HG03196 (cell line): ENCODE data around the gene RYR1.
"Not testable (repeated sequence)": the region's sequence is repeated elsewhere in the genome, so short reads cannot be mapped to it uniquely, and the experiment has no call there.

ENCODE experiments used
- ATAC-seq: cut with Tn5 transposase; IDR thresholded peaks from one replicate; pipeline ENCODE4 v1.9.1; 2021; ENCODE audit not compliant: unreplicated experiment

RYR1 gene

DNA sequence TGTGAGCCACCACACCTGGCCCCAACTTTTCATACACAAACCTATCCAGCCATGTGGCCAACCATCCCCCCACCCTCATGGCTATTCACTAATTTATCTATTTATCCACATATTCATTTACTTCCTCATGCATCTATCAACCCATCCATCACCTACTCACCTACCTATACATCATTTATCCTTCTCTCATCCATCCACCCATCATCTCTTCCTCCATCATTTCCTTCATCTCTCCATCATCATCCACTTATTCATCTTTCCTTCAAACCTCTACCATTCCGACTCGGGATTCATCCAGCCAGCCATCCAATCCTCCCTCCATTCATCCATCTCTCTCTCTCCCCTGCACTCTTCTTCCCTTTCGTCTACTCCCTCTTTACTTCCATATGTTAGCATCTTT is 54.6 kb downstream of the RYR1 start:
- ATAC-seq: no peak

DNA sequence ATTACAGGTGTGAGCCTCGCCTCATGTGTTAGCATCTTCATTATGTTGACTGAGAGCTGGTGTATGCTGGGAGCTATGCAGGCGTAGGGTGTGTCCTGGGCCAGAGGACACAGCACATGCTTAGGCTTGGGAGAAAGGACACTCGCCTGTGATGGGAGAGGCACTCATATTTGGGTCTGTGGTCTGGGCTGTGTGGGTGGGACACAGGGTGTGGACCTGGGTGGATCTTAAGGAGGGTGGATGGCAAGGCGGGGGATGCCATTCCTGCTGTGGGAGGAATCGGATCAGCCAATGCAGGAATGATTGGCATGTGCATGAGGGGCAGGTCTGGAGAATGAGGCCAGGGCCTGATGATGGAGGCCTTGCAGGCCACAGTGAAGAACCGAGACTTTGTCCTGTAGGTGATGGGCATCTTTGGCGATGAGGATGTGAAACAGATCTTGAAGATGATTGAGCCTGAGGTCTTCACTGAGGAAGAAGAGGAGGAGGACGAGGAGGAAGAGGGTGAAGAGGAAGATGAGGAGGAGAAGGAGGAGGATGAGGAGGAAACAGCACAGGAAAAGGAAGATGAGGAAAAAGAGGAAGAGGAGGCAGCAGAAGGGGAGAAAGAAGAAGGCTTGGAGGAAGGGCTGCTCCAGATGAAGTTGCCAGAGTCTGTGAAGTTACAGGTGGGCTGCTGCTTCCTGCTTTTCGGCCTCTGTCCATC is 55.4 kb downstream of the RYR1 start:
- ATAC-seq: no peak

DNA sequence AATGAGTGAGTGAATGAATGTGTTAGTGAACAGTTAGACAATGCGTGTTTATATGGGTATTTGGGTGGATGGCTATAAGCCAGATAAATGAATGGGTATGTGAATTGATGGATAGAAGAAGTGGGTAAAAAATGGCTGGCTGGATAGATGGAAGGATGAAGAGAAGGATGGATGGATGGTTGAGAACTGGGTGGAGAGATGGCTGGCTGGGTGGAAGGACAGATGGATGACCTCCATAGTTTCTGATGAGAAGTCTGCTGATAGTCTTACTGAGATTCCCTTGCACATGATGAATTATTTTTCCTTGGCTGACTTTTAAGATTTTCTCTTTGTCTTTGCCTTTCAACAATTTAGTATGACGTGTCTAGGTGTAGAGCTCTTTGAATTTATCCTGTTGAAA is 57.4 kb downstream of the RYR1 start:
- no peak for ATAC-seq

DNA sequence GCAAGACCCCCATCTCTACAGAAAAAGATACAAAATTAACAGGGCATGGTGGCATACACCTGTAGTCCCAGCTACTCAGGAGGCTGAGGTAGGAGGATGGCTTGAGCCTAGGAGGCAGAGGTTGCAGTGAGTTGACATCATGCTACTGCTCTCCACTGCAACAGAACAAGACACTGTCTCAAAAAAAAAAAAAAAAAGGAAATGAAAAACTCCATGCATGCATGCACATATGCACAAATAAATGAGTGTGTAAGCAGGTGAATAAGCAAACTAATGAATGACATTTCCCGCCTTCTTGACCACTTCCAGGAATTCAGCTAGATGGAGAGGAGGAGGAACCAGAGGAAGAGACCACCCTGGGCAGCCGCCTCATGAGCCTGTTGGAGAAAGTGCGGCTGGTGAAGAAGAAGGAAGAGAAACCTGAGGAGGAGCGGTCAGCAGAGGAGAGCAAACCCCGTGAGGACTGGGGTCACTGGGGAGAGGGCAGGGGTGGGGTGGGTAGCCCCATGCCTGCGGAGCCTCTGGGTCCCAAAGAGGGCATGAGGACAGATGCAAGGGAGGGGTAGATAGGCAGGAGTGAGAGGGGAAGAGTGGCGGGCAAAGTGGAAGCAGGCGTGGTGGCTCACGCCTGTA is 58.8 kb downstream of the RYR1 start:
- ATAC-seq: no peak

DNA sequence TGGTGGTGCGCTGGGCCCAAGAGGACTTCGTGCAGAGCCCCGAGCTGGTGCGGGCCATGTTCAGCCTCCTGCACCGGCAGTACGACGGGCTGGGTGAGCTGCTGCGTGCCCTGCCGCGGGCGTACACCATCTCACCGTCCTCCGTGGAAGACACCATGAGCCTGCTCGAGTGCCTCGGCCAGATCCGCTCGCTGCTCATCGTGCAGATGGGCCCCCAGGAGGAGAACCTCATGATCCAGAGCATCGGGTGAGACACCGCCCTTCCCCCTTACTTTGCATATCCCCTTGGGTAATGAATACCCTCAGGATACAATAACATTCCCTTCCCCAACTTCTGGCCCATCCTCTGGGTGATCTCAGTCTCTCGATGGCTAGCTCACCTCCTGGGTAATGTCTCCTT is 60.9 kb downstream of the RYR1 start:
- ATAC-seq: no peak

DNA sequence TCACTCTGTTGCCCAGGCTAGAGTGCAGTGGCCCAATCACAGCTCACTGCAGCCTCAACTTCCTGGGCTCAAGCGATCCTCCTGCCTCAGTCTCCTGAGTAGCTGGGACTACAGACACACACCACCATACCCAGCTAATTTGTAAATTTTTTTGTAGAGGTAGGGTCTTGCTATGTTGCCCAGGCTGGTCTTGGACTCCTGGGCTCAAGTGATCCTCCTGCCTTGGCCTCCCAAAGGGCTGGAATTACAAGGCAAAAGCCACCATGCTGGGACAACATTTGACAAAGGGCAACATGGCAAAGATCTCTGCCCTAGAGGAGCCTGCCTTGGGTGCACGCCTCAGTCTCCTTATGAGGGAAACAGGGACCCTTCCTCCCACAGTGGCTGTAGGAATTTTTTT is 61.9 kb downstream of the RYR1 start:
- not testable (repeated sequence) for ATAC-seq

DNA sequence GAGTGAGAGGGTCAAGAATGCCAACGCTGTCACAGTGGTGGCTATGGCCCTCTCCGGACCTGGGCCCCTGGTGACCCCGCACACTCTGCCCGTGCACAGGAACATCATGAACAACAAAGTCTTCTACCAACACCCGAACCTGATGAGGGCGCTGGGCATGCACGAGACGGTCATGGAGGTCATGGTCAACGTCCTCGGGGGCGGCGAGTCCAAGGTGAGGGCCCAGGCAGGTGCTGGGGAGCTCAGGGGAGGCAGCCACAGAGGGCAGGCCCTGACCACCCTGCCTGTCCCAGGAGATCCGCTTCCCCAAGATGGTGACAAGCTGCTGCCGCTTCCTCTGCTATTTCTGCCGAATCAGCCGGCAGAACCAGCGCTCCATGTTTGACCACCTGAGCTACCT is 62.6 kb downstream of the RYR1 start:
- ATAC-seq: no peak

DNA sequence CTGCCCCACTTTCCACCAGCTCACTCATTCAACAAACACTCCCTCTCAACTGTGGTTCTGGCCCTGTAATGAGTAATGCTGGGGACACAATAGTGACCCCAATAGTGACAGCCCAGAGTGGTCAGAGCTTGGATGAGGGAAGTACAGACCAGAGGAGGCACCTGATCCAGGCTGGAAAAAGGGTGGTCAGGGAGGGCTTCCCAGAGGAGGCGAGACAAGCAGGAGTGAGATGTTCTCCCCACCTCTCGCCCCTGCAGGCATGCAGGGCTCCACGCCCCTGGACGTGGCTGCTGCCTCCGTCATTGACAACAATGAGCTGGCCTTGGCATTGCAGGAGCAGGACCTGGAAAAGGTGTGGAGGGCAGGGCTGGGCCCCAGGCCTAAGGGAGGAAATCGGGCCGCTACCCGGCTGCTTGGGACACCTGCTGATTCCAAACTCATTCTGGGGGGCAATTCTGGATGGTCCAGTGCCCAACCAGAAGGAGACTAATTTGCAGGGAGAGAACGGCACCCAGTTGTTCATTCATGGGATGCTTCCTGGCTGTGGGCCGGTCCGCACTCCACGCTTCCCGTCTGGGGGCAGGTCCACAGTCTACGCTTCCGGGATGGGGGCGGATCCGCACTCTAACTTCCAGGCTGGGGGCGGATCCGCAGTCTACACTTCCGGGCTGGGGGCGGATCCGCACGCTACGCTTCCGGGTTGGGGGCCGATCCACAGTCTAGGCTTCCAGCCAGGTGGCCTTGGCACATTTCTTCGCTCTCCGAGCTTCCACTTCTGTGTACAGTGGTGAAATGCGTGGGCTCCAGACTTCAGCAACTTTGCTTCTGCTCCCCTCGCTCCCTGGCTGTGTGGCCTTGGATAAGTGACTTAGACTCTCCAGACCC is 63.4 kb downstream of the RYR1 start:
- ATAC-seq: no peak

DNA sequence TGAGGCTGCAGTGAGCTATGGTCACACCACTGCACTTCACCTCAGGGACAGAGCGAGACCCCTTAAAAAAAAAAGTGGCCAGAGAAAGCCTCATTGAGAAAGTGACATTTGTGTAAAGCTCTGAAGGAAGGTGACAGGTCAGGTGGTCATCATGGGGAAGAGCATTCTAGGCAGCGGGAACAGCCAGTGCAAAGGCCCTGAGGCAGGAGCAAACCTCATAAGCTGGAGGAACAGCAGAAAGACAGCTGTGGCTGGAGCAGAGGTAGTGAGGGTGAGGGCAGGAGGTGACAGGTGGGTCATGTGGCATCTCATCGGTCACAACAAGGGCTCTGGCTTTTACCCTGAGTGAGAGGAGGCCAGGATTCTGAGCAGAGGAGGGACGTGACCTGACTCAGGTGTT is 64.4 kb downstream of the RYR1 start:
- no peak for ATAC-seq

DNA sequence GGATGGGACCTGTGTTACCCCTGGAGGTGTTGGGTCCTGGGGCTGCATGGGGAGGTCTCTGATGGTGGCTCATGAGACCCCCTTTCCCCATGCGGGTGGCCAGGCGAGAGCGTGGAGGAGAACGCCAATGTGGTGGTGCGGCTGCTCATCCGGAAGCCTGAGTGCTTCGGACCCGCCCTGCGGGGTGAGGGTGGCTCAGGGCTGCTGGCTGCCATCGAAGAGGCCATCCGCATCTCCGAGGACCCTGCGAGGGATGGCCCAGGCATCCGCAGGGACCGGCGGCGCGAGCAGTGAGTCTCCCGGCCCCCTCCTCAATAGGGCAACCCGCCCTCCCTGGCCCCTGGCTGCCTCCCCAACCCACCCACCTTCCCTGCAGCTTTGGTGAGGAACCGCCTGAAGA is 66.0 kb downstream of the RYR1 start:
- ATAC-seq: no peak

DNA sequence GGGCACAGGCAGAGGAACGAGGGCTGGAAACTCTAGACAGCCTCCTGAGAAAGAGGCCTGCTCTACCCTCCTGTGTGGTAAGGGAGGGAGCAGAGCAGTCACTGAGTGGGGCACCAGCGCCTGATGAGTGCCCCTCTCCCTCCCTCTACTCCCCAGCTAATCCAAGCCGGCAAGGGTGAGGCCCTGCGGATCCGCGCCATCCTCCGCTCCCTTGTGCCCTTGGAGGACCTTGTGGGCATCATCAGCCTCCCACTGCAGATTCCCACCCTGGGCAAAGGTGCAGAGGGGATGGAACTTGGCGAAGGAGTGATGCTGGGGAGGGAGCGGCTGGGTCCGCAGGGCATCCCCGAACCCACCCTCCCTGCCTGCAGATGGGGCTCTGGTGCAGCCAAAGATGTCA is 67.0 kb downstream of the RYR1 start:
- no peak for ATAC-seq

DNA sequence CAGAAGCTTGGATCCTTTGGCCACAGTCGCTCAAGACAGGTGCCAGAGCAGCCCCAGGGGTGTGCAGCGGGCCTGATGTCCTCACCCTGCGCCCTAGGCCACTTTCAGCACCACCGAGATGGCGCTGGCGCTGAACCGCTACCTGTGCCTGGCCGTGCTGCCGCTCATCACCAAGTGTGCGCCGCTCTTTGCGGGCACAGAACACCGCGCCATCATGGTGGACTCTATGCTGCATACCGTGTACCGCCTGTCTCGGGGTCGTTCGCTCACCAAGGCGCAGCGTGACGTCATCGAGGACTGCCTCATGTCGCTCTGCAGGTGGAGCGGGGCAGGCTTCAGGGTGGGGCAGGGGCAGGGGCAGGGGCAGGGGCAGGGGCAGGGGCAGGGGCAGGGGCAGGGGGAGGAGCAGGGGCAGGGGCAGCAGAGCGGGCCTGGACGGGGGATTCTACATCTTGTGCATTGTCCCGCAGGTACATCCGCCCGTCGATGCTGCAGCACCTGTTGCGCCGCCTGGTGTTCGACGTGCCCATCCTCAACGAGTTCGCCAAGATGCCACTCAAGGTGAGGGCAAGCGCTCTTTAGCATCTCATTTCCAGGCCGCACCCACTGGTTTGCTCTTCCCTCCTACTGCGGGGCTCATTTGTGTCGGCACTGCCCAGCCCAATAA is 69.1 kb downstream of the RYR1 start:
- no peak for ATAC-seq

DNA sequence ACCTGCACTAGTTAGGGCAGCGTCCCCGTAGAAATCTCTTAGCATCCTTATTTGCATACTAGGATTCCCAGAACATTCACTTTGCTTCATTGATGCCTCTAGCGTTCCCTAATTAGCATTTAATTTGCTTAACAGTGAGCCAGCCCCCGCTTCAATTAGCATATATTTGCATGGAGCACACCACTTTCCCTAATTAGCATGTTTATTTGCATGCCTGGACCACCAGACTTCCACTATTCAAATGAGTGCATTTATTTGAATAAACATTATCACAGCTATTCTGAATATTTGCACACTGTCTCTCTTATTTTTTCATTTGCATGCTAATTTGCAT is 69.6 kb downstream of the RYR1 start:
- no peak for ATAC-seq

DNA sequence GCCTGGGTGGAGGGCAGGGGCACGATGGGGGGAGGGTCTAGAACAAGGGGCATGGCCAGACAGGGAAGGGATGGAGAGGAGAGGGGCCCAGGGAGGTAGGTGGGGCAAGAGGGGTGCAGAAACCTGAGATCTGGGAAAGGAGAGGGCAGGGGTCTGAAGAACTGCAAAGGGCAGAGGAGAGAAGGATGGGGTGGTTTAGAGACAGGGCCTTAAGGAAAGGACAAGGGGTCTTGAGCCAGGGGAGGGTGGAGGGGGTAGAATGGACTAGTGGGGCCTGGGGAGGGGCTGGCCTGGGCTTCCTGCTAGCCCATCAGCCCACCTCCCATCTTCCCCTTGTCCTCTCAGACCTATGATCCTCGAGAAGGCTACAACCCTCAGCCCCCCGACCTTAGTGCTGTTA is 72.5 kb downstream of the RYR1 start:
- no peak for ATAC-seq

DNA sequence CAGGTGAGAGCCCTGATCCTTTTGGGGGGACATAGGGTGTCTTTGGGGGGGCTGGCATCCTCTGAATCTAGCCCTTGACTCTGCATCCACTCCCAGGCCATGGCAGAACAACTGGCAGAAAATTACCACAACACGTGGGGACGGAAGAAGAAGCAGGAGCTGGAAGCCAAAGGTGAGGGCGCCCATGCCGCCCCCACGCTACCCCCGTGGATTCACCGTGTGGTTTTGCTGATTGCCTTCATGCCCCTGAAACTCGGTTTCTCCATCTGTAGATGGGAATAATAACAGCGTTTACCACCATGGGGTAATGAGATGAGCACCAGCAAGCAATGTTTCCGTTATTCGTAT is 72.9 kb downstream of the RYR1 start:
- no peak for ATAC-seq

DNA sequence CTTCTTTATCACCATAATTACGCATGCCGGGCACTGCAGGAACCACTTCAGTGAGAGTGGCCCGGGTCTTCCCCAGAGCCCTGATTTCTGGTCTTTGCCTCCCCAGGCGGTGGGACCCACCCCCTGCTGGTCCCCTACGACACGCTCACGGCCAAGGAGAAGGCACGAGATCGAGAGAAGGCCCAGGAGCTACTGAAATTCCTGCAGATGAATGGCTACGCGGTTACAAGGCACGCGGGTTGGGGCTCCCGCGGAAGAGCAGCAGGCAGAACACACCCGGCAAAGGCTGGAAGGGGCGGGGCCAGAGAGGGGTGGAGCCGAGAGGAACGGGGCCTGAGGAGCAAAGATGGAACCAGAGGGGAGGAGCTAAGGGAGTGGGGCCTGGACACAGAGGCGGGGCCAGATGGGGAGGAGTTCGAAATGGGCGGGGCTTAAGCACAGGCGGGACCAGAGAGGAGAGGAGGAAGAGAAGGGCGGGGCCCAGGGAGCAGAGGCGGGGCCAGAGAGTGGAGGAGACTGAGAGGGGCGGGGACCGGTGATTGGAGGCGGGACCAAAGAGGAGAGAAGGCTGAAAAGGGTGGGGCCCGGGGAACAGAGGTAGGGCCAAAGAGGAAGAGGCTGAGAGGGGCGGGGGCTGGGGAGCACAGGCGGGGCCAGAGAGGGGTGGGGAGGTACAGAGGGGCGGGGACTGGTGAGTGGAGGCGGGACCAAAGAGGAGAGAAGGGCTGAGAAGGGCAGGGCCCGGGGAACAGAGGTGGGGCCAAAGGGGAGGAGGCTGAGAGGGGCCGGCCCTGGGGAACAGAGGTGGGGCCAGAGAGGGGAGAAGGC is 73.4 kb downstream of the RYR1 start:
- ATAC-seq: peak; percentile 67

DNA sequence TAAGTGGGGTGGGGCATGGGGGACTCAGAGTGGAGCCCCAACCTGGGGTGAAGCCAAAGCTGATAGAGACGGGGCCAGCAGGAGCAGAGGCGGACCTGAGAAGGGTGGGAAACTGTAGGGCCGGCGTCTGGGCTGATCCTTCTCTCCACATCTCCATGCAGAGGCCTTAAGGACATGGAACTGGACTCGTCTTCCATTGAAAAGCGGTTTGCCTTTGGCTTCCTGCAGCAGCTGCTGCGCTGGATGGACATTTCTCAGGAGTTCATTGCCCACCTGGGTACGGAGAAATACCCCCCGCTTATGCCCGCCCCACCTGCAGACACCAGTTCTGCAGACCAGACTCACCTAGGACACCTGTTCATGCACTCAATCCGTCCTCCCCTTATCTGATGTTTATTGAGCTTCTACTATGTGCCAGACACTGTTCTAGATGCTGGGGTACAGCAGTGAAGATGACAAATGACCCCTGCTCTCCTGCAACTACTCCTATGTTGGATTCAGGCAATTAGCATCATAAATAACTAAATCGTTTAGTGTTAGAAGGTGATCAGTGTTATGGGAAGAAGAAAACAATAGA is 74.1 kb downstream of the RYR1 start:
- no peak for ATAC-seq

DNA sequence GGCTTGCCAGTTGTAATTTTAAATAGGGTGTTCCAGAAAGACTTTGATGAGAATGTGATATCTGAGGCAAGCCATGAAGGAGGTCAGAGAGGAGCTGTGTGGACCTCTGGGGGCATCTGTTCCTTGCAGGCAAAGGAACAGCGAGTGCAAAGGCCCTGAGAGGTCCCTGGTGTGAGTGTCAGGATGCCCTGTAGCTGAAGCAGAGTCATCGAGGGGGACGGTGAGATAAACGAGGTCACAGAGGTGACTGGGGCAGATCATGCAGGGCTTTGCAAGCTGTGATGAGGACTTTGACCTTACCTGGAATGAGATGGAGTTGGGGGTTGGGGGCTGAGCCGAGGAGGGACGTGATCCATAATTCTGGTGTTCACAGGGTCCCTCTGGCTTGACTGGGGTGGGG is 75.0 kb downstream of the RYR1 start:
- no peak for ATAC-seq

DNA sequence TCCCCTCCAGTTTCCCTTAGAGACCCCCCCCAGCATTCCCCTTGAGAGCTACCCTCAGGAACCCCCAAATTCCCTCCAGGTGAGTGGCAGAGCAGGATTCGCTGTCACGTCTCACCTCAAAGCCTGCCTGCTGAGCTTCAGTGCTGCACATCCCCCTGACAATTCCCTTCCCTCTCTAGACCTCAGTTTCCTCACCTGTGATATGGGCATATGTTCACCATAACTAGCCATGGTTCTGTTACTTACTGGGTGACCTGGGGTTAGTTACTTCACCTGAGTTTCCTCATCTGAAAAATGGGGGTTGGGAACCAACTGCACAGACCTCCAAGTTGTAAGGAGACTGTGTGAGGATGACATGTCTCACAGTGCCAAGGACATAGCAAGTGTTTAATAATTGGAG is 75.5 kb downstream of the RYR1 start:
- no peak for ATAC-seq

DNA sequence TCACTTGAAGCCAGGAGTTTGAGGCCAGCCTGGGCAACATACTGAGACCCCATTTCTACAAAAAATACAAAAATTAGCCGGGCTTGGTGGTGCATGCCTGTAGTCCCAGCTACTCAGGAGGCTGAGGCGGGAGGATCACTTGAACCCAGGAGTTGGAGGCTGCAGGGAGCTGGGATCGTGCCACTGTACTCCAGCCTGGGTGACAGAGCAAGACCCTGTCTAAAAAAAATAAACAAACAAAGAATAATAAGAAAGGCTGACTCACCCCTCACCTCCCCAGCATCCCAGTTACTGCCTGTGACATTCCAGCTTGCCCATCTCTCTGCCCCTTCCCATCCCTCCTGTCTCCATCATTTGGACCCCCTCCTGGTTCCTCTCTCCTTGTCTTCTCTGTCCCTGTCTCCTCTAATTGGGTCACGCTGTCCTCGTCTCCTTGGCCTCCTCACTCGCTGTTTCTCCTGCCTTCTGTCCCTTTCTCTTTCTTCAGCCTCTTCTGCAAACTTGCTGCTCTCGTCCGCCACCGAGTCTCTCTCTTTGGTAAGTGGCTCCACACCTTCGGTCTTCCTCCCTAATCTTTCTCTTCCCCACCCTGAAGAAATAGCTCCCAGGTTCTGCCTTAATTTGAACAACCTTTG is 77.7 kb downstream of the RYR1 start:
- no peak for ATAC-seq
